Measurements from ENCODE around the gene MKLN1.
"Not testable (repeated sequence)": the region's sequence is repeated elsewhere in the genome, so short reads cannot be mapped to it uniquely, and the experiment has no call there.

Gene MKLN1

DNA sequence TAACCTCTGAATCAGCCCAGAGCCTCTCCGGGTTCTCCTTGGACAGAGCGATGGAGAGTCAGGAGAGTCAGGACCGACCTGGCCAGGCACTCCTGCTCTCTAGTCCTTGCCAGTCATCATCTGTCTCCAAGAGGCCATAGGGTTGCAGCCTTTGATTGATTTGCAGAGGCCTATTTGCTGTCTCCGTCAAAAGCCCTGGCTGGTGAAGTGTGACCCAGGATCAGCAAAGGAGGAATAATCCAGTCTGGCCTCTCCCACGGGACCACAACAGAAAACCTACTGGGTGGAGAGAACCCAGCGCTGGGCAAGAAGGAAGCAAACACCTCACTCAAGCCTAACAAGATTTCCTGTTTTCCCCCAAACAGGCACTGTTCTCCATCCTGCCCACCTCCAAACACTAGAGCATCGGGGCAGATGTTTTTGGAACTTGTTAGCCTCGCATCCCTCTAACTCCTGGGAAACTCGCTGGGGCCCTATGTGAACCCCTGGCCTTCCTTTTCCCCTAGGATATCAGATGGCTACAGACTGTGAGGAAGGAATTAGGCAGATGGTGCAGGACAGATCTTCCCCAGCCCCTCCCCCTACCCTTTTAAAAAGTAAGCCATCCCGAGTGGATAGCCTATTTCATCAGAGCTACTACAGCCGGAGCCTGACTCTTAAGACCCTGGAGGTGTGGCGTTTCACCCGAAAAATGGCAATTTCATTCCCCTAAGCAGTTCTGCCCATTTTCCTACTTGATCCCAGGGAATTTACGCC is 174.4 kb downstream of the MKLN1 start:
- in situ Hi-C loops (cut with MboI; ENCODE audit: low sequenced_read_pairs, unreplicated experiment), result no loop called here
- TF ChIP-seq, protein P1, sequence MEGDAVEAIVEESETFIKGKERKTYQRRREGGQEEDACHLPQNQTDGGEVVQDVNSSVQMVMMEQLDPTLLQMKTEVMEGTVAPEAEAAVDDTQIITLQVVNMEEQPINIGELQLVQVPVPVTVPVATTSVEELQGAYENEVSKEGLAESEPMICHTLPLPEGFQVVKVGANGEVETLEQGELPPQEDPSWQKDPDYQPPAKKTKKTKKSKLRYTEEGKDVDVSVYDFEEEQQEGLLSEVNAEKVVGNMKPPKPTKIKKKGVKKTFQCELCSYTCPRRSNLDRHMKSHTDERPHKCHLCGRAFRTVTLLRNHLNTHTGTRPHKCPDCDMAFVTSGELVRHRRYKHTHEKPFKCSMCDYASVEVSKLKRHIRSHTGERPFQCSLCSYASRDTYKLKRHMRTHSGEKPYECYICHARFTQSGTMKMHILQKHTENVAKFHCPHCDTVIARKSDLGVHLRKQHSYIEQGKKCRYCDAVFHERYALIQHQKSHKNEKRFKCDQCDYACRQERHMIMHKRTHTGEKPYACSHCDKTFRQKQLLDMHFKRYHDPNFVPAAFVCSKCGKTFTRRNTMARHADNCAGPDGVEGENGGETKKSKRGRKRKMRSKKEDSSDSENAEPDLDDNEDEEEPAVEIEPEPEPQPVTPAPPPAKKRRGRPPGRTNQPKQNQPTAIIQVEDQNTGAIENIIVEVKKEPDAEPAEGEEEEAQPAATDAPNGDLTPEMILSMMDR (IDR thresholded peaks at IDR 0.05; ENCODE audit: borderline replicate concordance, control extremely low read depth, extremely low read depth, insufficient read depth, missing control alignments), result no peak
- DNase-seq (ENCODE audit: low spot score), result no peak

DNA sequence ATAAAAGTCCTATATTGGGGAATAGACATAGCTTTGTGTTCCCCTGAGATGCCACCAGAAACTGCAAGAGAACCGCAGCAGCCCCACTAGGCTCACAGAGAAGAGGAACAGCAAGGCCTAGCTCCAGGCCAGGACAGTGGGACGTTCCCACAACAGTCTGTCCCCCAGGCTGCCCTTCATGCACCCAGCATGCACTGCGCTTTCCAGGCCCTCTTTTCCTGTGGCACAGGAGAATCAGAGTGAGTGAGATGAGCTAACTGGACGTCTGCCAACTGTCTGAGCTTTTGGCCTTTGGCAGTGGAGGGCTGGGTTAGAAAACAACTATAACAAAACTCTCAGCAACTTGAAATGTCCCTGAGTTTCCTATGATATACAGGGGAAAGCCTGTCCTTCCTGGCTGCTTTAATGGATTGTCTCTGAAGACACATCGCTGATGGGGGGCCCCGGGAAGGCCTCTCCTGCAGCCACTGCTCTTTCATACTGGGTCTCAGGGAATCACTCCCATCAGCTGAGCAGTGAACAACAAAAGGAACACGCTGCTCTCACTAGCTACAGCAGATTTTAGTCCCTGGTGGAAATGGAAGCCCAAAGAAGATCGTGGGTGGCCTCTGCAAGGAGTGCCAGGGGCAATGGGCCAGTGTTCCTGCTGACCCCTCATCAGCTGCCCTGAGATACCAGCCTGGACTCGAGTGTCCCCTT is 175.3 kb downstream of the MKLN1 start:
- in situ Hi-C loops (cut with MboI; ENCODE audit: low sequenced_read_pairs, unreplicated experiment), result no loop called here

GRCh38 chr7:131503639-131504038 is 176.0 kb downstream of the MKLN1 start:
- in situ Hi-C loops (cut with MboI; ENCODE audit: low sequenced_read_pairs, unreplicated experiment), result no loop called here
- TF ChIP-seq, protein P1 (IDR thresholded peaks at IDR 0.05; ENCODE audit: borderline replicate concordance, control extremely low read depth, extremely low read depth, insufficient read depth, missing control alignments), result no peak

More for the DNA sequence above, 175.3 kb downstream of the MKLN1 start:
- TF ChIP-seq, protein P1 (IDR thresholded peaks at IDR 0.05; ENCODE audit: borderline replicate concordance, control extremely low read depth, extremely low read depth, insufficient read depth, missing control alignments), result no peak
- DNase-seq (ENCODE audit: low spot score), result no peak

DNA sequence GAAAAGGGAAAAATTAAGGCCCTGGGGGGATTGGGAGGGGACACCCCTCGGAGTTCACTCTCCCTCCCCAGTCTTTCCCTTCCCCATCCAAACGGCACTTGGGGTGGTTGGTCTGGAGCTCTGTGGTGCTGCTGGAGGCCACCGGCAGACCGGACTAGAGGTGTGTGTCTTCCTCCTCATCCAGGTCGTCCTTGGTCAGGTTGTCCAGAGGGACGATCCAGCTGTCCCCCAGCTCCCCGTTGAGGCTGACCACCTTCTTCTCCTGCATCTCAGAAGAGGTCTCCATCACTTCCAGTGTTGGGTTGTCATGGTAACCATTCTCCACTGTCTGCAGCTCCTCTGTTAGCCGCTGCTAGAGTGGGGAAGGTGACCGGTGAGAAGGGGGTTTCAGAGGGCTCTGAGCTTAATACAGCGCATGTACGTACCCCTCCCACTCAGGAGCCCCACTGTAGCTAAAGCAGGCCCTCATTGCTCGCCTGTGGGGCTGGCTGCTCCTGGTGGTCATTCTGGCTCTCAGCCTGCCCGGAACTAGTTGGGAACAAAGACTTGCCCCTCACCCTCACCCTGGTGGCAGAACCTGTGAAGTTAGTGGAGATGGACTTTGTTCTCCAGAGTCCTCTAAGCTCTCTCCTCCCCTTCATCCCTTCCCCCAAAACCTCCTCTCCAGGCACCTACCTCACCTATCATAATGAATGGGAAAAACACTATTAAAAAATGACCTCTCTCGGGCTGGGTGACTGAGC is 176.7 kb downstream of the MKLN1 start:
- TF ChIP-seq, protein P1 (IDR thresholded peaks at IDR 0.05; ENCODE audit: borderline replicate concordance, control extremely low read depth, extremely low read depth, insufficient read depth, missing control alignments), result no peak
- no peak for DNase-seq (ENCODE audit: low spot score)
- in situ Hi-C loops (cut with MboI; ENCODE audit: low sequenced_read_pairs, unreplicated experiment), result no loop called here

More at GRCh38 chr7:131503639-131504038, 176.0 kb downstream of the MKLN1 start:
- DNase-seq (ENCODE audit: low spot score), result no peak

- DNase-seq (ENCODE audit: low spot score); in situ Hi-C loops (cut with MboI; ENCODE audit: low sequenced_read_pairs, unreplicated experiment): not testable (repeated sequence)
These were observed 177.5 kb downstream of the MKLN1 start for GRCh38 chr7:131505037-131505620.

DNA sequence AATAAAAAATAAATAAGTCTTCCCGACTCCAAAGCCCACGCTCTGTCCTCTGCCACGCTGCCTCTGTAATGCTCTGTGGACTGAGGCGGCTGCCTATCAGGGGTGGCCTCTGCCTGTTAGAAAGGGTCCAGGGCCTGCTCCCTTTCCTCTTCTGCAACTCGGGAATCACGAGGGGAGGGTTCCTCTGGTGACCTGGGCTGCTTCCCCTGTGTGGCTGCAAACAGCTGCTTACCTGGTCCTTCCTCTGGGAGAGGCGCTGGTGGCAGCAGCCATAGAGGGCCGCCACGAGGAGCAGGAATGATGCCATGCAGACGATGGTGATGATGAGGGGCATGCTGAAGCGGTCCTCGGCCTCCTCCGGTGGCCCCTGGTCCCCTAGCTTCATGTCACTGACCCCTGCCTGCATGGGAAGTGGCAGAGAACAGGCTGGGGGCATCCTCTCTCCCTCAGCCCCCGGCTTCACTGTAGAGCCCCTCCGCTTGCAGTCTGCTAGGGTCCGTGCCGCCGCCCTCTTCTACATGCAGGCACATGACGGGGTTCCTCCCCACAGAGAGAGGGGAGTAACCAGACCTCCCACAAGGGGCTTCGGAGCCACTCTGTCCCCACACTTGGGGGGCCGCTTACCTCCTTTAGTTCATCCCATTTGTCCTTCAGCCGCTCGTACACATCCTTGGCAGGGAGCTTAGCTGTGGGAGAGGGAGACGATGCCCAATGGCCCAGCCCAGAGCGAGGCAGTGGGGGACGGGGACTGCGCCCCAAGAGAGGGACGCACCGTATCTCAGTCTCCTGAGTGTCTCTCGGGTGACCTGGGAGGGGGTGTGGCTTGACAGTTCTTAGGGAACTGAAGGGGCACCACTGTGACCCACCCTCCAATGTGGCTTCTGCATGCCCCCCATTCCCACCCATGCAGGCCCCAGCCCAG is 178.2 kb downstream of the MKLN1 start:
- TF ChIP-seq, protein P1 (IDR thresholded peaks at IDR 0.05; ENCODE audit: borderline replicate concordance, control extremely low read depth, extremely low read depth, insufficient read depth, missing control alignments), result no peak
- no peak for DNase-seq (ENCODE audit: low spot score)
- in situ Hi-C loops (cut with MboI; ENCODE audit: low sequenced_read_pairs, unreplicated experiment), result no loop called here

Data from GM13976 (cell line).